ENCODE measurements around the gene PLXNA4. TPM values are rescaled to one million over a fixed set of nuclear protein-coding genes. Genes with fewer than 3 reads are reported as not detected.

PLXNA4 gene
- polyA plus RNA-seq, 1 donor (not counting 4 experiments of a cell fraction or from before 2014, with no cell fraction given): 0.01 TPM

DNA sequence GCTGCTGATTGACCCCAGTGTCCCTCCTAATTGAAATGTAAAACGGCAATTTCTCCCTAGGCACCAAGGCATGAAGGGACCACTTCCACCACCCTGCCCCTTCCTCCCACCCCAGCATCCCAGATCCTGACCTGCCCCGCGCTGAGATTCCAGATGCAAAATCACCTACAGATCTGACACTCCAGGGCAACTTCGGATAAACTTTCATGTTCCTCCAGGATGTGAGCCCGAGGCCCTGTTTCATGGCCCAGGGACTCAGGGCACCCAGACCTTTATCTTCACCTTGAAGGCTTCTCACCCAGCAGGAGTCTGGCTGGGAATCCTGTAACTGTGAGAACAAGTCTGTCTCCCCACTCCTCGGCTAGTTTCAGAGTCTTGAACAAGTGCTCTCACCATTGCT, 361.8 kb downstream of the PLXNA4 start:
- H3K27ac ChIP-seq (ENCODE audit: control insufficient read depth, insufficient read depth, low read length): no peak overlapping the region
- H3K79me2 ChIP-seq (ENCODE audit: control insufficient read depth, insufficient read depth, low read length): no peaks in the 10 kb centered on the region
- no peak for DNase-seq (ENCODE audit: low read depth, low spot score)
- no peaks in the 10 kb centered on the region for H3K9me3 ChIP-seq (ENCODE audit: control insufficient read depth, low read depth, low read length)
- H4K20me1 ChIP-seq (ENCODE audit: control insufficient read depth, extremely low read depth, insufficient read depth, low read length): no peaks in the 10 kb centered on the region
- dilution Hi-C loops (cut with MboI; ENCODE audit: extremely low pct_ligation_motif_present, low sequenced_read_pairs): no loop called here
- H2AFZ ChIP-seq (ENCODE audit: control insufficient read depth, low read length): no peak overlapping the region
- H3K36me3 ChIP-seq (ENCODE audit: control insufficient read depth in 2 of 2, extremely low read depth in 1 of 2, insufficient read depth in 2 of 2, low read length in 2 of 2): no peaks in the 10 kb centered on the region
- TF ChIP-seq CTCF (optimal IDR thresholded peaks at IDR 0.05 in 1 of 3, IDR thresholded peaks at IDR 0.05 in 1 of 3, conservative IDR thresholded peaks at IDR 0.05 in 1 of 3; ENCODE audit: extremely low read depth in 1 of 3, insufficient read depth in 2 of 3, low read length in 3 of 3) (no peak), EZH2 (IDR thresholded peaks at IDR 0.05; ENCODE audit: low read length) (no peak)
- H3K4me3 ChIP-seq (ENCODE audit: control insufficient read depth in 2 of 3, extremely low read depth in 1 of 3, insufficient read depth in 2 of 3, low read depth in 1 of 3, low read length in 3 of 3): no peak overlapping the region
- no peak for FAIRE-seq
- H3K9ac ChIP-seq (ENCODE audit: control insufficient read depth, extremely low read depth, insufficient read depth, low read length): no peak overlapping the region
- H3K4me1 ChIP-seq (ENCODE audit: control insufficient read depth, extremely low read depth, insufficient read depth, low read length): no peaks in the 10 kb centered on the region
- H3K9me1 ChIP-seq (ENCODE audit: control insufficient read depth, extremely low read depth, insufficient read depth, low read length): no peaks in the 10 kb centered on the region
- peaks cover 9% of the 10 kb centered on the region for H3K27me3 ChIP-seq (ENCODE audit: control insufficient read depth, extremely low read depth, insufficient read depth, low read length)
- H3K4me2 ChIP-seq (ENCODE audit: control insufficient read depth, extremely low read depth, insufficient read depth, low read depth, low read length): no peak overlapping the region

GRCh38 chr7:132213583-132213982, 362.7 kb downstream of the PLXNA4 start:
- dilution Hi-C loops (cut with MboI; ENCODE audit: extremely low pct_ligation_motif_present, low sequenced_read_pairs): no loop called here

More at GRCh38 chr7:132213583-132213982, 362.7 kb downstream of the PLXNA4 start:
- Histone ChIP-seq H3K27me3 (ENCODE audit: control insufficient read depth, extremely low read depth, insufficient read depth, low read length) (peaks cover 9% of the 10 kb centered on the region), H3K4me2 (ENCODE audit: control insufficient read depth, extremely low read depth, insufficient read depth, low read depth, low read length) (no peak overlapping the region), H3K27ac (ENCODE audit: control insufficient read depth, insufficient read depth, low read length) (no peak overlapping the region), H3K4me1 (ENCODE audit: control insufficient read depth, extremely low read depth, insufficient read depth, low read length) (no peaks in the 10 kb centered on the region), H3K79me2 (ENCODE audit: control insufficient read depth, insufficient read depth, low read length) (no peaks in the 10 kb centered on the region), H3K4me3 (ENCODE audit: control insufficient read depth in 2 of 3, extremely low read depth in 1 of 3, insufficient read depth in 2 of 3, low read depth in 1 of 3, low read length in 3 of 3) (no peak overlapping the region), H3K9ac (ENCODE audit: control insufficient read depth, extremely low read depth, insufficient read depth, low read length) (no peak overlapping the region), H4K20me1 (ENCODE audit: control insufficient read depth, extremely low read depth, insufficient read depth, low read length) (no peaks in the 10 kb centered on the region), H3K9me3 (ENCODE audit: control insufficient read depth, low read depth, low read length) (no peaks in the 10 kb centered on the region), H2AFZ (ENCODE audit: control insufficient read depth, low read length) (no peak overlapping the region), H3K9me1 (ENCODE audit: control insufficient read depth, extremely low read depth, insufficient read depth, low read length) (no peaks in the 10 kb centered on the region), H3K36me3 (ENCODE audit: control insufficient read depth in 2 of 2, extremely low read depth in 1 of 2, insufficient read depth in 2 of 2, low read length in 2 of 2) (no peaks in the 10 kb centered on the region)
- no peak for FAIRE-seq
- no peak for TF ChIP-seq EZH2 (IDR thresholded peaks at IDR 0.05; ENCODE audit: low read length)
- TF ChIP-seq CTCF (optimal IDR thresholded peaks at IDR 0.05 in 1 of 3, IDR thresholded peaks at IDR 0.05 in 1 of 3, conservative IDR thresholded peaks at IDR 0.05 in 1 of 3; ENCODE audit: extremely low read depth in 1 of 3, insufficient read depth in 2 of 3, low read length in 3 of 3): no peak
- no peak for DNase-seq (ENCODE audit: low read depth, low spot score)

Data from keratinocyte (primary cell).